Measurements from ENCODE around the gene SERBP1. TPM values are rescaled to one million over a fixed set of nuclear protein-coding genes. Genes with fewer than 3 reads are reported as not detected.

Gene SERBP1
- total and polyA plus RNA-seq, 7 donors = 189 to 299 (median 226) TPM

- Histone ChIP-seq H3K27me3 (ENCODE audit: insufficient read depth in 3 of 3, low read length in 2 of 3) (no peaks in the 10 kb centered on the region), H3K36me3 (ENCODE audit: insufficient read depth in 1 of 2, low read depth in 1 of 2) (peaks cover 0 to 2% of the 10 kb centered on the region in 2 donors), H3K9me3 (no peaks in the 10 kb centered on the region), H3K4me1 (peaks cover 37% of the 10 kb centered on the region), H3K4me3 (no peak overlapping the region), H3K27ac (peak overlapping the region; percentile 91)
- no peak for DNase-seq
- ATAC-seq = no peak
- intact Hi-C loops (cut with DNase I) = loop anchor here in 1 of 2 donors (2.0 kb wide), 1 partner anchor 25 kb away; no protein-coding TSS in a partner anchor
- TF ChIP-seq CTCF (IDR thresholded peaks at IDR 0.05) = no peak
- 32 to 38% (median 33%) methylated on average over 2 of the region's 2 CpGs for WGBS, 3 donors
Observed at GRCh38 chr1:67433837-67434236, 3.6 kb upstream of the SERBP1 start.

- no peak for TF ChIP-seq CTCF (IDR thresholded peaks at IDR 0.05)
- Histone ChIP-seq H3K27me3 (ENCODE audit: insufficient read depth in 3 of 3, low read length in 2 of 3) (no peaks in the 10 kb centered on the region), H3K4me1 (peaks cover 32% of the 10 kb centered on the region), H3K27ac (peak overlapping the region; percentile 91), H3K9me3 (no peaks in the 10 kb centered on the region), H3K36me3 (ENCODE audit: insufficient read depth in 1 of 2, low read depth in 1 of 2) (peaks cover 0 to 2% of the 10 kb centered on the region in 2 donors), H3K4me3 (no peak overlapping the region)
- no peak for DNase-seq
- intact Hi-C loops (cut with DNase I) = no loop called here
- ATAC-seq = no peak
- 10 to 31% (median 25%) methylated on average over 1 of the region's 1 CpG for WGBS, 3 donors
Observed at GRCh38 chr1:67432745-67433144, 2.5 kb upstream of the SERBP1 start.

GRCh38 chr1:67431869-67432578 lies 1.8 kb upstream of the SERBP1 start:
- Histone ChIP-seq H3K27me3 (ENCODE audit: insufficient read depth in 3 of 3, low read length in 2 of 3) (no peaks in the 10 kb centered on the region), H3K9me3 (no peaks in the 10 kb centered on the region), H3K4me1 (peaks cover 37% of the 10 kb centered on the region), H3K36me3 (ENCODE audit: insufficient read depth in 1 of 2, low read depth in 1 of 2) (peaks cover 0 to 2% of the 10 kb centered on the region in 2 donors), H3K4me3 (peak overlapping the region; percentile 89), H3K27ac (peak overlapping the region; percentile 91)
- ATAC-seq (no peak), DNase-seq (no peak)
- TF ChIP-seq CTCF (IDR thresholded peaks at IDR 0.05) = no peak
- intact Hi-C loops (cut with DNase I) = no loop called here
- 61 to 71% (median 69%) methylated on average over 8 of the region's 8 CpGs for WGBS, 3 donors

- H3K9me3 ChIP-seq = no peaks in the 10 kb centered on the region
- H3K27ac ChIP-seq = peak overlapping the region; percentile 91
- peak overlapping the region; percentile 89 for H3K4me3 ChIP-seq
- peaks cover 44% of the 10 kb centered on the region for H3K4me1 ChIP-seq
- ATAC-seq (no peak), DNase-seq (no peak)
- peaks cover 0 to 2% of the 10 kb centered on the region in 2 donors for H3K36me3 ChIP-seq (ENCODE audit: insufficient read depth in 1 of 2, low read depth in 1 of 2)
- 16 to 19% (median 17%) methylated on average over 12 of the region's 12 CpGs for WGBS, 3 donors
- intact Hi-C loops (cut with DNase I) = no loop called here
- no peak for TF ChIP-seq CTCF (IDR thresholded peaks at IDR 0.05)
- H3K27me3 ChIP-seq (ENCODE audit: insufficient read depth in 3 of 3, low read length in 2 of 3) = no peaks in the 10 kb centered on the region
Observed at GRCh38 chr1:67431156-67431765, 1.1 kb upstream of the SERBP1 start.
